NCI-H748 (cell line): ENCODE results near the gene CDCA7L.

ENCODE experiments used
- DNase-seq: peaks from one replicate; lab custom pipeline; 2025; ENCODE audit not compliant: unreplicated experiment; lab: John Stamatoyannopoulos, UW

CDCA7L gene

GRCh38 chr7:21945454-21946221 is at the start of gene CDCA7L:
Gene CDCA7L, minus strand, starts transcription at chr7:21945899. Its CDS starts 95 bp downstream, at chr7:21945804.
- DNase-seq: peak; percentile 93

GRCh38 chr7:21986096-21986495 is 40.4 kb upstream of the CDCA7L start:
- DNase-seq: no peak

- no peak for DNase-seq
These were observed 38.3 kb upstream of the CDCA7L start for GRCh38 chr7:21984042-21984441.

- DNase-seq: no peak
These were observed 37.4 kb upstream of the CDCA7L start for GRCh38 chr7:21983056-21983455.

GRCh38 chr7:21981524-21981923 is 35.8 kb upstream of the CDCA7L start:
- no peak for DNase-seq

GRCh38 chr7:21980926-21981500 is 35.3 kb upstream of the CDCA7L start:
- DNase-seq: no peak

GRCh38 chr7:21972397-21972784 is 26.7 kb upstream of the CDCA7L start:
- DNase-seq: peak; percentile 43

GRCh38 chr7:21971780-21972396 is 26.2 kb upstream of the CDCA7L start:
- DNase-seq: no peak

- DNase-seq: no peak
These were observed 24.1 kb upstream of the CDCA7L start for GRCh38 chr7:21969822-21970221.

GRCh38 chr7:21967598-21968003 is 21.9 kb upstream of the CDCA7L start:
- peak; percentile 35 for DNase-seq

- DNase-seq: no peak
These were observed 20.6 kb upstream of the CDCA7L start for GRCh38 chr7:21966271-21966670.

GRCh38 chr7:21965291-21965690 is 19.6 kb upstream of the CDCA7L start:
- DNase-seq: no peak

GRCh38 chr7:21962677-21963076 is 17.0 kb upstream of the CDCA7L start:
- peak; percentile 84 for DNase-seq

GRCh38 chr7:21960922-21961321 is 15.2 kb upstream of the CDCA7L start:
- DNase-seq: no peak

- no peak for DNase-seq
These were observed 13.7 kb upstream of the CDCA7L start for GRCh38 chr7:21959387-21959776.

GRCh38 chr7:21953781-21954180 is 8.1 kb upstream of the CDCA7L start:
- DNase-seq: no peak

- DNase-seq: no peak
These were observed 3.3 kb upstream of the CDCA7L start for GRCh38 chr7:21948887-21949540.

- no peak for DNase-seq
These were observed 2.7 kb upstream of the CDCA7L start for GRCh38 chr7:21948364-21948763.

GRCh38 chr7:21947946-21948345 is 2.2 kb upstream of the CDCA7L start:
- DNase-seq: no peak

- peak; percentile 54 for DNase-seq
These were observed 1.4 kb upstream of the CDCA7L start for GRCh38 chr7:21947056-21947455.

GRCh38 chr7:21946222-21946709 is 567 bp upstream of the CDCA7L start:
- peak; percentile 72 for DNase-seq
